Uterus (tissue), 4 donors: ENCODE data around the gene VAMP3. TPM values are rescaled to one million over a fixed set of nuclear protein-coding genes. Genes with fewer than 3 reads are reported as not detected.
A peak's percentile ranks its signal among the peaks of the same experiment; 100 is the strongest.

Experiments
- DNase-seq, 2 donors: peaks; one replicate each; pipeline ENCODE4 v3.0.0-alpha.2; 2019 to 2020
- H3K27ac ChIP-seq, 2 donors: fragments of 200-600 bp; sonication (generic); 1 replicate in 1 of 2; 2 replicates in 1 of 2; pipeline ENCODE4 v1.5.1; 2016 to 2018
- H3K27me3 ChIP-seq, 2 donors: fragments of 200-600 bp; sonication (generic); one replicate each; pipeline ENCODE4 v1.5.1; 2018 to 2019; ENCODE audit warnings: control low read depth in 1 of 2
- H3K36me3 ChIP-seq, 2 donors: fragments of 200-600 bp; sonication (generic); one replicate each; pipeline ENCODE4 v1.5.1; 2019; ENCODE audit warnings: control low read depth in 1 of 2
- H3K4me1 ChIP-seq, 2 donors: fragments of 200-600 bp; sonication (generic); one replicate each; pipeline ENCODE4 v1.5.1; 2018 to 2019; ENCODE audit warnings: control low read depth in 1 of 2
- H3K4me3 ChIP-seq, 2 donors: fragments of 200-600 bp; sonication (generic); 1 replicate in 1 of 2; 2 replicates in 1 of 2; pipeline ENCODE4 v1.5.1; 2018 to 2019; ENCODE audit warnings: mild to moderate bottlenecking in 1 of 2
- H3K9me3 ChIP-seq, 2 donors: fragments of 200-600 bp; sonication (generic); one replicate each; pipeline ENCODE4 v1.5.1; 2019; ENCODE audit warnings: control low read depth in 1 of 2
- CTCF ChIP-seq, 4 experiments: fragments of 200-600 bp in 2 of 4; fragments of 450-650 bp in 2 of 4; sonication (generic) in 2 of 4; IDR thresholded peaks; one replicate each; pipeline ENCODE4 v1.5.1; 2016 to 2019; ENCODE audit warnings: antibody characterized with exemption in 4 of 4, mild to moderate bottlenecking in 2 of 4, moderate library complexity in 1 of 4
- POLR2A ChIP-seq, 2 donors: fragments of 450-650 bp; IDR thresholded peaks; one replicate each; pipeline ENCODE4 v1.6.1; 2016; ENCODE audit warnings: antibody characterized with exemption in 2 of 2, mild to moderate bottlenecking in 1 of 2, moderate library complexity in 1 of 2
- intact Hi-C: fragments of 100-400 bp; cut with DNase I; formaldehyde crosslinking; loops from one replicate; pipeline ENCODE4 v1.15.1; 2023; ENCODE audit warnings: low total_unique reads
- total RNA-seq, 4 donors: library from RNA; depleted of rRNA in 3 of 4; stranded (reverse); fragments of >200 nt in 3 of 4; gene quantifications; one replicate each; pipeline versions ENCODE4 v1.1.0 to v1.2.4, GENCODE V29; 2014 to 2023
- donor health status: DM: yes; HTN: yes; CAD: no.

VAMP3 gene
- total RNA-seq, 4 donors from 2014 or later: 41.0 to 128 (median 71.8) TPM

GRCh38 chr1:7813677-7814373, 42.7 kb downstream of the VAMP3 start:
- TF ChIP-seq POLR2A (IDR thresholded peaks at IDR 0.05) (no peak), CTCF (IDR thresholded peaks at IDR 0.05) (no peak)
- Histone ChIP-seq H3K4me1 (no peaks in the 10 kb centered on the region), H3K27ac (no peak overlapping the region), H3K27me3 (no peaks in the 10 kb centered on the region), H3K9me3 (peaks cover 0 to 11% of the 10 kb centered on the region in 2 donors), H3K4me3 (no peak overlapping the region), H3K36me3 (no peaks in the 10 kb centered on the region)
- intact Hi-C loops: no loop called here
- DNase-seq: no peak

GRCh38 chr1:7821282-7821681, 50.2 kb downstream of the VAMP3 start:
- no peaks in the 10 kb centered on the region for H3K4me1 ChIP-seq
- H3K4me3 ChIP-seq: no peak overlapping the region
- intact Hi-C loops: no loop called here
- H3K27me3 ChIP-seq: no peaks in the 10 kb centered on the region
- no peaks in the 10 kb centered on the region for H3K9me3 ChIP-seq
- TF ChIP-seq POLR2A (IDR thresholded peaks at IDR 0.05): no peak
- no peak for TF ChIP-seq CTCF (IDR thresholded peaks at IDR 0.05)
- no peak overlapping the region for H3K27ac ChIP-seq
- no peak for DNase-seq
- no peaks in the 10 kb centered on the region for H3K36me3 ChIP-seq

GRCh38 chr1:7824701-7825100, 53.6 kb downstream of the VAMP3 start:
- no peak for DNase-seq
- H3K36me3 ChIP-seq: no peaks in the 10 kb centered on the region
- intact Hi-C loops: no loop called here
- H3K27me3 ChIP-seq: no peaks in the 10 kb centered on the region
- no peaks in the 10 kb centered on the region for H3K9me3 ChIP-seq
- H3K27ac ChIP-seq: no peak overlapping the region
- H3K4me3 ChIP-seq: no peak overlapping the region
- no peak for TF ChIP-seq POLR2A (IDR thresholded peaks at IDR 0.05)
- TF ChIP-seq CTCF (IDR thresholded peaks at IDR 0.05): no peak
- no peaks in the 10 kb centered on the region for H3K4me1 ChIP-seq

- Histone ChIP-seq H3K36me3 (no peaks in the 10 kb centered on the region), H3K4me1 (no peaks in the 10 kb centered on the region), H3K27me3 (no peaks in the 10 kb centered on the region), H3K9me3 (no peaks in the 10 kb centered on the region), H3K4me3 (no peak overlapping the region), H3K27ac (no peak overlapping the region)
- TF ChIP-seq CTCF (IDR thresholded peaks at IDR 0.05): no peak
- TF ChIP-seq POLR2A (IDR thresholded peaks at IDR 0.05): no peak
- no peak for DNase-seq
- intact Hi-C loops: no loop called here
These were observed 55.3 kb downstream of the VAMP3 start for GRCh38 chr1:7826363-7826762.

GRCh38 chr1:7827126-7827955, 56.2 kb downstream of the VAMP3 start:
- TF ChIP-seq POLR2A (IDR thresholded peaks at IDR 0.05) (no peak), CTCF (IDR thresholded peaks at IDR 0.05) (no peak)
- Histone ChIP-seq H3K9me3 (no peaks in the 10 kb centered on the region), H3K36me3 (no peaks in the 10 kb centered on the region), H3K4me1 (no peaks in the 10 kb centered on the region), H3K27ac (no peak overlapping the region), H3K4me3 (peak overlapping the region in 1 of 2 donors; percentile 8), H3K27me3 (no peaks in the 10 kb centered on the region)
- intact Hi-C loops: no loop called here
- no peak for DNase-seq
